ENCODE results near the gene PSMF1. TPM values are rescaled to one million over a fixed set of nuclear protein-coding genes. Genes with fewer than 3 reads are reported as not detected.

The PSMF1 gene, protein sequence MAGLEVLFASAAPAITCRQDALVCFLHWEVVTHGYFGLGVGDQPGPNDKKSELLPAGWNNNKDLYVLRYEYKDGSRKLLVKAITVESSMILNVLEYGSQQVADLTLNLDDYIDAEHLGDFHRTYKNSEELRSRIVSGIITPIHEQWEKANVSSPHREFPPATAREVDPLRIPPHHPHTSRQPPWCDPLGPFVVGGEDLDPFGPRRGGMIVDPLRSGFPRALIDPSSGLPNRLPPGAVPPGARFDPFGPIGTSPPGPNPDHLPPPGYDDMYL
- total RNA-seq (2012; rRNA removed), result 93.6 and 120 TPM in 2 replicates
- 89.4 and 109 TPM in 2 replicates for polyA plus RNA-seq (2012; rRNA removed)
- polyA plus RNA-seq (2012; cell fraction: cytosol; rRNA removed), result 70.0 and 1,836 TPM in 2 replicates
- polyA plus RNA-seq (2012; cell fraction: nucleus; rRNA removed; ENCODE audit: low replicate concordance), result 106 and 537 TPM in 2 replicates
- Bru-seq, nascent RNA, result percentile 84 among the genes with signal in this experiment
- BruChase-seq, experiment 1, labeled RNA remaining after a 6-hour chase, result percentile 79 among the genes with signal in this experiment
- percentile 77 among the genes with signal in this experiment for BruChase-seq, experiment 2, labeled RNA remaining after a 2-hour chase
- long read RNA-seq, full-length matches to known transcripts, result 61 of 83 reads
- long read RNA-seq, partial matches to known transcripts, result 6 of 83 reads
- long read RNA-seq, other reads (novel, unspliced or antisense), result 16 of 83 reads

DNA sequence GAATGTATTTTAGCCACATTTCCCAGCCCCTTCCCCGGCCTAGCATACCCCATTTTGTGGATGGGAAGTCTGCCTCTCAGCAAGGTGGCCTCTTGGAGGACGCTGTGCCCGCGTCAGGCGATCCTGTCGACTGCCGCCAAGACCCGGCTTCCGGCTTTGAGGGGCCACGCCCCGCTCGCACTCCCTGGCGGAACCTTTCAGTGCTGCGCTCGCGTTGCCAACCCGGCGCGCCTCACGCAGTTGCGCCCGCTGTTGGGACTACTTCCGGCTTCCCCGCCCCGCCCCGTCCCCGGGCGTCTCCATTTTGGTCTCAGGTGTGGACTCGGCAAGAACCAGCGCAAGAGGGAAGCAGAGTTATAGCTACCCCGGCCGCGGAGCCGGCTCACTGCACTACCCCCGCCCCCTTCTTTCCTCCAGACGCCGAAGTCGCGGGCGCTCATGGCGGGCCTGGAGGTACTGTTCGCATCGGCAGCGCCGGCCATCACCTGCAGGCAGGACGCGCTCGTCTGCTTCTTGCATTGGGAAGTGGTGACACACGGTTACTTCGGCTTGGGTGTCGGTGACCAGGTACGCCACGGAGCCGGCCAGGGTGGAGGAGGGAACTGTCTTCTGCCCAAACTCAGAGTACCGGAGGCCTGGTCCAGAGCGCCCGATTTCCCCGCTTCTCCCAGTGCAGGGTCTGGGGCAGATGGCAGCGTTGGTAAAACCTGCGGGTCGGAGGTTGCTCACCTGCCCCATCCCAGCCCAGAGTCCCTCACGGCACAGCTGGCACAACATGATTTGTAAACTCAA is at the start of gene PSMF1:
TSS of gene PSMF1 (plus strand) at position 267 of the 792 bp plus-strand sequence. CDS start at position 439, 172 bp downstream.
- ChIA-PET CTCF (interaction anchor here (1.5 kb wide), 1 partner anchor 10 kb away, joined by 4 read pairs; no protein-coding TSS in a partner anchor), POLR2A (ENCODE audit: unreplicated experiment) (no interaction called here)
- no peaks in the 10 kb centered on the region for H3K27me3 ChIP-seq (ENCODE audit: control insufficient read depth, insufficient read depth, low read length)
- peak within 1 kb of the TSS; percentile 63 for H4K91ac ChIP-seq (ENCODE audit: insufficient read depth, low read depth, low read length)
- H3K4me2 ChIP-seq (ENCODE audit: low read depth, low read length), result peak within 1 kb of the TSS; percentile 99
- peaks cover 14% of the 10 kb centered on the region; the same call in 1 of the 2 replicates for H3K9me1 ChIP-seq (ENCODE audit: insufficient read depth, low read length)
- peak within 1 kb of the TSS; percentile 96 for H2AFZ ChIP-seq (replicated peaks; ENCODE audit: low read length, poor library complexity)
- H4K20me1 ChIP-seq (ENCODE audit: insufficient read depth, low read length), result peaks cover 20% of the 10 kb centered on the region; the same call in 1 of the 2 replicates
- H3K79me1 ChIP-seq (ENCODE audit: low read depth in 1 of 2, low read length in 2 of 2), result peaks cover 31 to 50% of the 10 kb centered on the region in 2 experiments
- H3K23ac ChIP-seq (ENCODE audit: low read depth, low read length), result peak within 1 kb of the TSS; percentile 84; the same call in 1 of the 2 replicates
- H2AK5ac ChIP-seq (ENCODE audit: low read depth, low read length), result peak within 1 kb of the TSS; percentile 92
- peak within 1 kb of the TSS; percentile 82 for H3K4ac ChIP-seq (ENCODE audit: low read depth, low read length)
- H3K36me3 ChIP-seq (ENCODE audit: control insufficient read depth, insufficient read depth, low read length), result peaks cover 3% of the 10 kb centered on the region
- no peak within 1 kb of the TSS for H2BK20ac ChIP-seq (ENCODE audit: low read depth, low read length)
- H3K56ac ChIP-seq (ENCODE audit: extremely low read depth, insufficient read depth, low read length), result peak within 1 kb of the TSS; percentile 40
- 0 out of 3 replicates have a peak within 1 kb of the TSS, but pooled peaks have one; percentile 6 for H2BK15ac ChIP-seq (ENCODE audit: low read depth, low read length)
- H2AK9ac ChIP-seq (replicated peaks; ENCODE audit: low read depth, low read length, poor library complexity), result peak within 1 kb of the TSS; percentile 96
- TF ChIP-seq, protein P1, sequence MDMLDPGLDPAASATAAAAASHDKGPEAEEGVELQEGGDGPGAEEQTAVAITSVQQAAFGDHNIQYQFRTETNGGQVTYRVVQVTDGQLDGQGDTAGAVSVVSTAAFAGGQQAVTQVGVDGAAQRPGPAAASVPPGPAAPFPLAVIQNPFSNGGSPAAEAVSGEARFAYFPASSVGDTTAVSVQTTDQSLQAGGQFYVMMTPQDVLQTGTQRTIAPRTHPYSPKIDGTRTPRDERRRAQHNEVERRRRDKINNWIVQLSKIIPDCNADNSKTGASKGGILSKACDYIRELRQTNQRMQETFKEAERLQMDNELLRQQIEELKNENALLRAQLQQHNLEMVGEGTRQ (IDR thresholded peaks at IDR 0.05; ENCODE audit: low read depth, low read length), result 0 out of 2 replicates have a peak, but pooled peaks have one; percentile 18
- TF ChIP-seq RAD21 (IDR thresholded peaks at IDR 0.05; ENCODE audit: low read length) (no peak), CHD1 (IDR thresholded peaks at IDR 0.05; ENCODE audit: low read depth, low read length) (0 out of 2 replicates have a peak, but pooled peaks have one; percentile 57), BHLHE40 (IDR thresholded peaks at IDR 0.05; ENCODE audit: low read depth, low read length) (no peak), MXI1 (IDR thresholded peaks at IDR 0.05; ENCODE audit: borderline replicate concordance, low read depth, low read length) (peak; percentile 32; the same call in 1 of the 2 replicates), POLR2A (IDR thresholded peaks at IDR 0.05; ENCODE audit: low read depth, low read length) (peak; percentile 56), NFE2L2 (IDR thresholded peaks at IDR 0.05; ENCODE audit: low read depth, low read length) (no peak), RCOR1 (IDR thresholded peaks at IDR 0.05; ENCODE audit: insufficient replicate concordance, low read length) (no peak), MAZ (IDR thresholded peaks at IDR 0.05; ENCODE audit: borderline replicate concordance, low read depth, low read length) (peak; percentile 86; the same call in 1 of the 2 replicates)
- no peaks in the 10 kb centered on the region for H3K9me3 ChIP-seq (ENCODE audit: control insufficient read depth, insufficient read depth, low read length)
- H2BK120ac ChIP-seq (ENCODE audit: low read depth, low read length), result 0 out of 2 replicates have a peak within 1 kb of the TSS, but pooled peaks have one; percentile 13
- in situ Hi-C loops (cut with MboI; ENCODE audit: low sequenced_read_pairs), result loop anchor here (10.0 kb wide), 1 partner anchor 294 kb away; no protein-coding TSS in a partner anchor
- DNase-seq (peak; percentile 86), ATAC-seq (ENCODE audit: low read depth) (peak; percentile 96)
- peak within 1 kb of the TSS; percentile 96 for H3K4me3 ChIP-seq (ENCODE audit: insufficient read depth, low read depth, low read length)
- intact Hi-C loops (cut with micrococcal nuclease), result loop anchor here (1.0 kb wide), 1 partner anchor 352 kb away; no protein-coding TSS in a partner anchor
- dilution Hi-C loops (cut with HindIII; ENCODE audit: low sequenced_read_pairs, unreplicated experiment), result no loop called here
- WGBS, 2 experiments (ENCODE audit: extremely low coverage in 2 of 2, insufficient read length in 1 of 2), result 0% methylated on average over 38 of the region's 62 CpGs; no CpG with 5 or more reads in 1 of the 2 experiments
- H4K5ac ChIP-seq (ENCODE audit: low read depth, low read length), result peak within 1 kb of the TSS; percentile 89
- peak within 1 kb of the TSS; percentile 63 for H3K27ac ChIP-seq (ENCODE audit: insufficient read depth, low read length)
- BruUV-seq (replicated peaks), result no TSS peak
- peak within 1 kb of the TSS; percentile 92 to 95 for H4K8ac ChIP-seq (ENCODE audit: low read depth in 2 of 2, low read length in 2 of 2)
- peak within 1 kb of the TSS; percentile 34 for H2BK5ac ChIP-seq (ENCODE audit: low read depth, low read length, poor library complexity, severe bottlenecking)
- H3K4me1 ChIP-seq (ENCODE audit: control insufficient read depth, insufficient read depth, low read length), result peaks cover 14% of the 10 kb centered on the region
- peak within 1 kb of the TSS; percentile 80 for H3K9ac ChIP-seq (ENCODE audit: low read depth, low read length)
- peak within 1 kb of the TSS; percentile 70 for H3K14ac ChIP-seq (replicated peaks; ENCODE audit: low read depth, low read length)
- peak within 1 kb of the TSS; percentile 70 for H3K18ac ChIP-seq (ENCODE audit: low read depth, low read length)

Measured in IMR-90 (cell line).